ENCODE measurements around the gene KIF21B.

- TF ChIP-seq REST (IDR thresholded peaks at IDR 0.05; ENCODE audit: low read depth) (no peak), TEAD4 (IDR thresholded peaks at IDR 0.05) (no peak), RAD21 (IDR thresholded peaks at IDR 0.05; ENCODE audit: low read depth) (no peak), FOXM1 (IDR thresholded peaks at IDR 0.05; ENCODE audit: borderline replicate concordance, low read depth) (no peak), YY1 (IDR thresholded peaks at IDR 0.05; ENCODE audit: low read depth) (no peak), CREB1 (IDR thresholded peaks at IDR 0.05; ENCODE audit: low read depth) (no peak), USF1 (IDR thresholded peaks at IDR 0.05) (no peak), EP300 (IDR thresholded peaks at IDR 0.05; ENCODE audit: borderline replicate concordance) (no peak), EGR1 (IDR thresholded peaks at IDR 0.05) (no peak), MAX (IDR thresholded peaks at IDR 0.05) (no peak), NFIC (IDR thresholded peaks at IDR 0.05) (no peak), ZBTB7A (IDR thresholded peaks at IDR 0.05; ENCODE audit: low read depth) (no peak), CEBPB (IDR thresholded peaks at IDR 0.05) (no peak), TCF12 (IDR thresholded peaks at IDR 0.05; ENCODE audit: low read depth) (no peak)
Measured at GRCh38 chr1:200992382-200993048, 31.0 kb downstream of the KIF21B start.
